Activated CD4-positive, alpha-beta T cell treated with anti-CD3 and anti-CD28 coated beads for 4 hours (primary cell): ENCODE data around the gene RAD23A.
"Not testable (repeated sequence)": the region's sequence is repeated elsewhere in the genome, so short reads cannot be mapped to it uniquely, and the experiment has no call there.

Experiments
- DNase-seq, 2 donors: peaks; one replicate each; pipeline ENCODE4 v3.0.0-alpha.2; 2020

The RAD23A gene

DNA sequence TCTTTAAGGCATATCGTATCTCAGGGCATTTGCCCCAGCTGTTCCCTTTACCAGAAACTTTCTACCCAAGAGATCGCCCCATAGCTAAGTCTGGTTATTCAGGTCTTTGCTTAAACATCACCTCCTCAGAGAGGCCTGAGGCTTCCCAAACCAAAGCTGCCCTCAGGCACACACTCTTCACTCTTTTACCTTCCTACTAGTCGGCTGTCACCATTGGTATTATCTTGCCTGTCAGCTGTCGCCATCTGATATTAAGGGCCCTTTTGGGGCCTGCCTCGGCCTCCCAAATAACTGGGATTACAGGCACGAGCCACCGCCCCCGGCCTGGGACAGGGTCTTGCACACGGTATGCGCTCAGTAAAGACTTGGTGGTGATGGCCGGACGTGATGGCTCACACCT lies 10.3 kb downstream of the RAD23A start:
- DNase-seq, result no peak

DNA sequence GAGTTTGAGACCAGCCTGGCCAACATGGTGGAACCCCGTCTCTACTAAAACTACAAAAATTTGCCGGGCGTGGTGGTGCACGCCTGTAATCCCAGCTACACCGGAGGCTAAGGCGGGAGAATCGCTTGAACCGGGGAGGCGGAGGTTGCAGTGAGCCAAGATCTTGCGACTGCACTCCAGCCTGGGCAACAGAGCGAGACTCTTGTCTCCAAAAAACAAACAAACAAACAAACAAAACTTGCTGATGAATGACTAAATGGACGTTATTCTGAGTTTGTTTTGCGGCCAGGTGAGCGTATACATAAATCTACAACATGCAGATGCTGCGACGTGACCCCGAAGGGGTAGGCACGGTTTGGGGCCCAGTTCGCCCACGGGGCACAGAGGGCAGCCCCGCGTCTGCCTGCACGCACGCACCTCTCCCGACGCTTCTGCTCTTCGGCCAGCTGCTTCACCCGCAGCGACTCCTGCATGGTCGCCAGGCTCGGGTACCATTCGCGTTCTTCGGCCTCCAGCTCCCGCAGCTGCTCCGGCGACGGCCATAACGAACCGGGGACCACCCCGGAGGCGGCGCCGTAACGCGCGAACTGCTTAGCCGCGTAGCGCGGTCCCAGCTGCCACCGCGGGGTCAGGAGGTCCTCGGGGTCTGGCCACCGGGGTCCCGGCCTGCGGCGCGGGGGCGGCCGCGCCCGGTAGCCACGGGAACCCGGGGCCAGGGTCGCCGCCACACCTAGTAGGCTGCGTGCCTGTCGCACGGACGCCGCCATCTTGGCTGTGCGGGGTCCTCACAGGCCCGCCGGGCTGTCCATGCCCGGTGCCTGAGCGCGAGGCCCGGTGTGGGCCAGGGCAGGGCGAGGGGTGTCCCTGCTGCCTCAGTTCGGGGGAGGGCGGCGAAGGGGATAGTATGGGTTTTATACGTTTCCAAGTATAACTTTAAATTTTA lies 11.1 kb downstream of the RAD23A start, which contains the start of gene GADD45GIP1:
TSS of gene GADD45GIP1 (minus strand) at position 778 of the 943 bp plus-strand sequence. CDS start at position 767, 11 bp downstream.
- peak; percentile 82 to 84 for DNase-seq

DNA sequence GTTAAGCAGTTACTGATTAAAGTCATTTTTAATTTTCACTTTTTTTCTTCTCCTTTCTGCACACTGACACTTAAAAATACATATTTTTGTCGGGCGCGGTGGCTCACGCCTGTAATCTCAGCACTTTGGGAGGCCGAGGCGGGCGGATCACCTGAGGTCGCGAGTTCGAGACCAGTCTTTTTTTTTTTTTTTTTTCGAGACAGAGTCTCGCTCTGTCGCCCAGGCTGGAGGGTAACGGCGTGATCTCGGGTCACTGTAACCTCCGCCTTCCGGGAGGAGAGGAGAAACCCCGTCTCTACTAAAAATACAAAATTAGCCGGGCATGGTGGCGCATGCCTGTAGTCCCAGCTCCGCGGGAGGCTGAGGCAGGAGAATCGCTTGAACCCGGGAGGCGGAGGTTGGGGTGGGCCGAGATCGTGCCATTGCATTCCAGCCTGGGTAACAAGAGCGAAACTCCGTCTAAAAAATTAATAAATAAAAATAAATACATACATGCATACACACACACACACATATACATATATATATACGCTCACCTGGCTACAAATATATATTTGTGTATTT lies 11.8 kb downstream of the RAD23A start:
- not testable (repeated sequence) for DNase-seq

DNA sequence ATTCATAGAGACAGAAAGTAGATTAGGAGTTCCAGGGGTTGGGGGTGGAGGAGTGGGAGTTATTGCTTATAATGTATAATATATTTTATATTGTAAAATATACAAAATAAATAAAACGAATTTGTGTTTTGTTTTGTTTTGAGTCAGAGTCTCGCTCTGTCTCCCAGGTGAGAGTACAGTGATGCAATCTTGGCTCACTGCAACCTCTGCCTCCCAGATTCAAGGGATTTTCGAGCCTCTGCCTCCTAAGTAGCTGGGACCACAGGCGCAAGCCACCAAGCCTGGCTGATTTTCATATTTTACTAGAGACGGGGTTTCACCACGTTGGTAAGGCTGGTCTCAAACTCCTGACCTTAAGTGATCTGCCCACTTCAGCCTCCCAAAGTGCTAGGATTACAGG lies 13.8 kb downstream of the RAD23A start:
- DNase-seq, result no peak

DNA sequence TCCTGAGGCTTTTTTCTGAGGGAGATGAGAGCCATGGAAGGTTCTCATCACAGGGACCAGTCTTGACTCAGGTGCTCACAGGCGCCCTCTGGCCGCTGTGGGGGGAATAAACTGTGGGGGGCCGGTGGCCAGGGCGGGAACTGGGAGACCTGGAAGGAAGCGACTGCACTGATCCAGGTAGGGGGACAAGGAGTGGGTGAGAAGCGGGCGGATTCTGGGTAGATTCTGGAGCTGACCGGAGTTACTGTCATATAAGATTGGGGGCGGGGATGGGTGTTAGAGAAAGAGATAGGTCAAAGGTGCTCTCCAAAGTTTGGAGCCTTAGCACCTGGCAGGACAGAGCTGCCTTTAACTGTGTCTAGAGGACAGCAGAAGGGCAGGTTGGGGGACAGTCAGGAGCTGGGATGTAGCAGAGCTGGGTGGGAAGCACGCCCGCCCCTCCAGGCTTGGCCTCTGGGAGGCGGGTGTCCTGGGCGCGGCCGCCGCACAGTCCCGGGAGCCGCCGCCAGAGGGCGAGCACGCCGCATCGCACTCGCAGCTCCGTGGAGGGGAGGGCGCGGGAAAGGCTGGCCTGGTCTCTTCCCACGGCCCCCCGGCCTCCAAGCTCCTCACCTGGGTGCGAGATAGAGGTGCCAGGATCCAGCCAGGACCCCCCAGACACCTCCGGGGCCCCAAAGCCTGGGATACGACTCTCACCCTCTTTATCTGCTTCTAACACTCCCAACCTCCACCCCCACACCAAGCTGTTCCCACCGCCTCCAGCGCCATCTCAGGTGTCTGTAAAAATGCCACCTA lies 19.6 kb downstream of the RAD23A start:
- DNase-seq, result peak; percentile 71 to 84

DNA sequence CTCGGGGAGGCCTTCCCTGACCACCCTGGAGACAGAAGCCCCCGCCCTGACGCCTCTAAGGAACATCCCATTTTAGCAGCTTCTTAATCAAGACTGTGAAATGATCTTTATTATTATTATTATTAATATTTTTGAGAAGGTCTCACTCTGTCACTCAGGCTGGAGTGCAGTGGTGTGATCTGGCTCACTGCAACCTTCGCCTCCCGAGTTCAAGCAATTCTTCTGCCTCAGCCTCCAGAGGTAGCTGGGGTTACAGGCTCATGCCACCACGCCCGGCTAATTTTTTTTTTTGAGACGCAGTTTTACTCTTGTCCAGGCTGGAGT lies 20.1 kb downstream of the RAD23A start:
- DNase-seq, result no peak

DNA sequence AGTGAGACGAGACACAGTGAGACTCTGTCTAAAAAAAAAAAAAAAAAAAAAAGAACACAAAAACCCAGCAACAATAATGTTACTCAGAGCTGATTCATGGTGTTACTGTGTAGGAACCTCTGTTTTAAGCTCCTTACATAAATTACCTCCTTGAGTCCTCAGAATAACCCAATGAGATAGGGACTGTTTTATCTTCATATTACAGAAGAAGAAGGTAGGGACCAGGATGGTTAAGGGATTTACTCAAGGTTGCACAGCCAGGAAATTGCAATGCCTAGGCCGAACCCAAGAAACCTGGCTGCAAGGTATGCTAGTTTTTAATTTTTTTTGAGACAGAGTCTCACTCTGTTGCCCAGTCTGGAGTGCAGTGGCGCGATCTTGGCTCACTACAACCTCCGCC lies 22.2 kb downstream of the RAD23A start:
- no peak for DNase-seq

DNA sequence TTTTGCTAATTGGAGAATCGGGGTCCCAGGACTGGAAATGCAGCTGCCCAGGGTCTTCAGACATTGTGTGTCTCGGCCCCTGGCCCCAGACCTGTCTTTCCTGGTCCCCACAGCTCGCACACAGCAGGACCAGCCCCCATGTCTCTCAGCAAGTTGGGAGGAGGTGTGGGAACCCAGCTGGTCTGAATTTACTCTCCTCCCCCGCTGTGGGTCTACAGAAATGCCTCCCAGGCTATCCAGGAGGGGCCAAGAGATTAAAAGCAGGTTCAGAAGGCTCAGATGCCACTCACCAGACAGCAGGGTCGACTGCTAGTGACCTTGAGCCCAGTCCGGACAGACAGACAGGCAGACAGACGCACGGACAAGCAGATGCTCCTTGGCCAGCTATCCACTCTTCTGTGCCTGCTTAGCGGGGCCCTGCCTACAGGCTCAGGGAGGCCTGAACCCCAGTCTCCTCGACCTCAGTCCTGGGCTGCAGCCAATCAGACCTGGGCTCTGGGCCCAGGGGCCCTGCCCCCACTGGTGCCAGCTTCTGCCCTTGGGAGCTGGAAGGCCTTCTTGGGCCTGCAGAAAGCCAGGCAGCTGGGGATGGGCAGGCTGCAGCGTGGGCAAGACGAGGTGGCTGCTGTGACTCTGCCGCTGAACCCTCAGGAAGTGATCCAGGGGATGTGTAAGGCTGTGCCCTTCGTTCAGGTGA lies 23.8 kb downstream of the RAD23A start, which contains the start of gene DAND5:
TSS of gene DAND5 (plus strand) at position 285 of the 697 bp plus-strand sequence. CDS start at position 370, 85 bp downstream.
- no peak for DNase-seq

DNA sequence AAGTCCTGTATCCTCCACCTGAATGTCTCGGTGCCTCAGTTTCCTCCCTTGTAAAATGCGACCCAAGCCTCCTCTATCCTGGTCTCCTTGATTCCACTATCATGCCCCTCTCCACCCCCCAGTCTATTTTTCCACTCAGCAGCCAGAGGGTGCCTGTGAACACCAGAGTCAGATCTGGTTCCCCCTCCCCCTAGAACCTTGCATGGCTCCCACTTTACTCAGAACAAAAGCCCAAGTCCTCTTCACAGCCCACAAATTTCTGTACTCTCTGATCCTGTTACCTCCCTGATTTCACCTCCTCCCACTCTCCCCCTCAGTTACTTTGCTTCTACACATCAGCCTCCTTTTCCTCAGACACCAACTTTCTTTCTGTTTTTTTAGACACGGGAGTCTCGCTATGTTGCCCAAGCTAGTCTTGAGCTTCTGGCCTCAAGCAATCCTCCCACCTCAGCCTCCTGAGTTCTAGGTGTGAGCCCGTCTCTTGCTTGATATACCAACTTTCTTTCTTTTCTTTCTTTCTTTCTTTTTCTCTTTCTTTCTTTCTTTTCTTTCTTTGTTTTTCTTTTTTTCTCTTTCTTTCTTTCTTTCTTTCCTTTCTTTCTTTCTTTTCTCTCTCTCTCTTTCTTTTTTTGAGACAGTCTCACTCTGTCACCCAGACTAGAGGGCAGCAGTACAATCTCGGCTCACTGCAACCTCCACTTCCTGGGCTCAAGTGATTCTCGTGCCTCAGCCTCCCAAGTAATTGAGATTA lies 24.6 kb downstream of the RAD23A start:
- DNase-seq, result no peak

DNA sequence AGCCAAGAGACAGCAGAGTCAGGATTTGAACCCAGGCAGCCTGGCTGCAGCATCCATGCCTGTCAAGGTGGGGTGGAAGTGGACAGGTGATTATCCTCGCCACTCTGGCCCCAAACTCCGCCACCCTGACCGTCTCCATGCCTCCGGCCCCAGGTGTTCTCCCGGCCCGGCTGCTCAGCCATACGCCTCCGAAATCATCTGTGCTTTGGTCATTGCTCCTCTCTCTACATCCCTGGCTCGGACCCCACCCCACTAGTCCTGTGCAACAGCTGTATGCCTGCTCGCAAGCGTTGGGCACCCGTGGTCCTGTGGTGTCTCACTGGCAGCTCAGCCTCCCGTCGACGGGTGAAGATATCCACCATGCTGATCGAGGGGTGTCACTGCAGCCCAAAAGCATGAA lies 27.6 kb downstream of the RAD23A start:
- no peak for DNase-seq

DNA sequence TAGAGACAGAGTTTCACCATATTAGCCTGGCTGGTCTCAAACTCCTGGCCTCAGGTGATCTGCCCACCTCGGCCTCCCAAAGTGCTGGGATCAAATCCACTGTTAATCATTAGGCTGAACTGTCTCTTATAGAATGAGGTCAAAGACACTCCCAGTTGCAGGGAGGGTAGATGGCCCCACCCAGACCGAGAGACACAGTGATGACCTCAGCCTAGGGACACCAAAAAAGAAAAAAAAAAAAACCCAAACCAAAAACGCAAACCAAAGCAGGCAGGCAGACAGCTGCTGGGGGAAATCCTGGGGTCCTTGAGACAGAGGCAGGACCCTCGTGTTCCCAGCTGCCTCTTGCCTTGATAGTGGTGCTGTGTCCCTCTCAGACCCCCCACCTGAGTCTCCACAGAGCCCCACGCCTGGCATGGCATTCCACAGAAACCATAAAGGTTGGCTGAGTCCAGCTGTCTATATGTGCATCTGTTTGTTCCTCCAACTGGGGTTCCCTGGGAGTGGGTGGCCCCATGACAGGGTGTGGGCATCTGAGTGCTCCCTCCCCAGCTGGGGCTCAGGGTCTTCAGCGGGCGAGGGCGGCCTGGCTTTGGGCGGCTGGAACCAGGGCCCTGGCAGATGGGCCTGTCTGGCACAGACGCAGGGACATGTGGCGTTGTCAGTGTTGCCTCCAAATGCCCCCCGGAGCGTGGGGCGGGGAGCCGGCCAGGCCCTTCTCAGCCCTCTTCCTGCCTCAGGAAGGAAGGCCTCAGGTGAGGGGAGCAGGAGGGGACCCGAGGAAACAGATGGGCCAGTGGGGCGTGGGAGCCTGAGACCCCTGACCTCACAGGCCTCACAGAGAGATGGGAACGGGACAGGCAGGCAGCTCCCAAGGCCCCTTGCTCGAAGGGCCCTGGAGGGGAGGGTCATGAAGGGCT lies 28.9 kb downstream of the RAD23A start:
- DNase-seq, result no peak

DNA sequence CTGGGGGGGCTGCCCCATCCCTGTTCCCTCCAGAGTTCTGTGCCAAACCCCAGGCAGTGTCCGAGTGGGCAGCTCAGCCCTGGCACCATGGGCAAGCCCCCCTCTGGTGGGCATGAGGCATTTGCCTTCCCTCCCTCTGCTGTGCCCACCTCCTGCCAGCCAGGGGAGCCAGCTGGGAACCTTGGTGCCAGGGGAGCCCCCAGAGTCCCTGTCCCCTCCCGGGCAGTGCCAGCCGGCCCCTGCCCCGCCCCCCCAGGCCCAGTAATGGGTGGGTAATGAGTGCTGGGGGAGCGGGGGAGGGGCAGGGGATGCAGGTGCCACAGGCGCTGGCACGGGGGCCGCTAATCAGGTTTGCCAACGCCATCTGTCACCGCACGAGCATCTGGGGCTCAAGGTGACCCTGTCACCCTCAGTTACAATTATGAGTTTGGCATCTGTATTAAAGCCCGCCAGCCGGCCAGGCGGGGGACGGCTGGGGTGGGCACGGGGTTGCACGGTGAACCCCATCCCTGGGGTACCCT lies 29.6 kb downstream of the RAD23A start:
- no peak for DNase-seq

DNA sequence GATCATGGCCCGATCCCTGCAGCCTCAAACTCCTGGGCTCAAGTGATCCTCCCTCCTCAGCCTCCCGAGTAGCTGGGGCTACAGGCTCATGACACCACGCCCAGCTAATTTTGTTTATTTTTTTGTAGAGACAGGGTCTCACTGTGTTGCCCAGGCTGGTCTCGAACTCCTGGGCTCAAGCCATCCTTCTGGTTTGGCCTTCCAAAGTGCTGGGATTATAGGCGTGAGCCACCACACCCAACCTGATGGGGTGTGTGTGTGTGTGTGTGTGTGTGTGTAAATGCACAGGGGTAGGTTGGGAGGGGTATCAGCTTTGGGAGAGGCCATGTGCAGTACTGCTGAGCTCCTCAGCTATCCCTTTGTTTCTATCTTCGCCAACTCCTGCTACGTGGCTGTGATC lies 30.4 kb downstream of the RAD23A start:
- DNase-seq, result not testable (repeated sequence)

DNA sequence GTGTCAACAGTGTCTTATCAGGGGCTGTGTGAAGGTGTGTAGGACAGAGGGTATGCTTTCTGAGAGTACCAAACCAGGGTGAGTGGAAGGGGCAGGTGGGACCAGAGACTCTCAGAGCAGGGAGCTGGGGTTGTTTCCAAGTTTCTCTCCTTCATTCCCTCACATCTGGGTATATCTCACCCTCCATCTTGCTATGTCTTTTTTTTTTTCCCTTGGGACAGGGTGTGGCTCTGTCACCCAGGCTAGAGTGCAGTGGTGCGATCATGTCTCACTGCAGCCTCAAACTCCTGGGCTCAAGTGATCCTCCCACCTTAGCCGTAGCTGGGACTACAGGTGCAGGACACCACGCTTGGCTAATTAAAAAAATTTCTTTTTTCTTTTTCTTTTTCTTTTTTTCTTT lies 34.3 kb downstream of the RAD23A start:
- no peak for DNase-seq

DNA sequence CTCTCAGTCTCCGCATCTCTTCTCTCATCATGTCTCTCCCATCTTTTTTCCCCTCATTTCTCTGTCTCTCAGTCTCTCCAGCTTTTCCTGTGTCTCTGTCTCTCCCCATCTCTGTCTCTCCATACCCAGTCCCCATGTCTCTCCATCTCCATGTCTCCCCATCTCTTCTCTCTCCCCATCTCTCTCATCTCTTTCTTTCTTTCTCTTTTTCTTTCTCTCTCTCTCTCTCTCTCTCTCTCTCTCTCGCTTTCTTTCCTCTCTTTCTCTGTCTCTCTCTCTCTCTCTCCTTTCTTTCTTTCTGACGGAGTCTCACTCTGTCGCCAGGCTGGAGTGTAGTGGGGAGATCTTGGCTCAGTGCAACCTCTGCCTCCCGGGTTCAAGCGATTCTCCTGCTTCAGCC lies 37.0 kb downstream of the RAD23A start:
- DNase-seq, result no peak

DNA sequence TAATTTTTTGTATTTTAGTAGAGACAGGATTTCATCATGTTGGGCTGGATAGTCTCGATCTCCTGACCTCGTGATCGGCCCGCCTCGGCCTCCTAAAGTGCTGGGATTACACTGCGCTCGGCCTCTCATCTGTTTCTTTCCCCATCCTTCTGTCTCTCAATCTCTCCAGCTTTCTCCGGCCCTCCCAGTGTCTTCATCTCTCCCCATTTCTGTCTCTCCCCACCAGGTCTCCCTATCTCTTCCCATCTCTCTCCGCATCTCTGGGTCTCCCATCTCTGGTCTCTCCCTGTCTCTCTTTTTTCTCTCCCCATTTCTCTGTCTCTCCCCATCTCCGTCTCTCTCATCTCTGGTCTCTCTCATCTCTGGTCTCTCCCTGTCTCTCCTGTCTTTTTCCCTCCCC lies 37.4 kb downstream of the RAD23A start:
- no peak for DNase-seq

DNA sequence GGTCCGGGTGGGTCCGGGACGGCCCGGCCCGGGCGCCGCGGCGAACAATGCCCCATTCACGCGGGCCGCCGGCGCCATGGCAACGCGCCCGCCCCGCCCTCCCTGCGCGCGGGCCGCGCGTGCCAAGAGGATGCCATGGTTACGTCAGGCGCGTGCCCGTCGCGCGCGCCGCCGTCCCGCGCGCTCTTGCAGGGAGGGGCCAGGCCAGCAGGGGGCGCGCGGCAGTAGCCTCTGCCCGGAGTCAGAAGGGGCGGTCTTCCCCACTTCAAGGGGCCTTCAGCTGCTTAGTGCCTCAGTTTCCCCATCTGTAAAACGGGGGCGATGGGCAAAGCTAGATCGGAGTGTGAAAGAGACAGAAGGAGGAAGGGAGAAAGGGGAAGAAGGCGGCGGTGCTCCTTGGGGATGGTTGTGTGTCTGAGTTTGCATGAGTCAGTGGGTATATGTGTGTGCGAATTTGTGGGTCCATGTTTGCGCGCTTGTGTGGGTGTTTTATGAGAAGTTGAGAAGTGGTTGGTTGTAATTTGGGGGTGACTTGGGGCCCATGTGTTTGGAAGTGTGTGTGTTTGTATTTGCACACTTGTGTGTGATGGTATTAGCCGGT lies 38.0 kb downstream of the RAD23A start:
- DNase-seq, result peak; percentile 80

DNA sequence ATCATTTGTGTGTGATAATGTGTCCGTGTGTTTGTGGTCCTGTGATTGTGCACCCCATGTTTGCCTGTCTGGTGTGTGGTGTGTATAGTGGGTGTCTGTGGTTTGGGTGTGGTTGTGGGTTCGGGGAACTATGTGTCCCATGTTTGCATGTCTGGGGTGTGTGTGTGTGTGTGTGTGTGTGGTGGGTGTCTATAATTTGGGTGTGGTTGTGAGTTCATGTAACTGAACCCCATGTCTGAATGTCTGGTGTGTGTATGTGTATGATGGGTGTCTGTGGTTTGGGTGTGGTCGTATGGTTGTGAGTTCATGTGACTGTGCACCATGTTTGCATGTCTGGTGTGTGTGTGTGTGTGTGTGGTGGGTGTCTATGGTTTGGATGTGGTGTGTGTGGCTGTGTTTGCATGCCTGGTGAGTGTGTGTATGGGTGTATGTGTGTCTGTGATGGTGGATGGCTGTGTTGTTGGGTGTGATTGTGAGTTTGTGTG lies 38.5 kb downstream of the RAD23A start:
- no peak for DNase-seq

DNA sequence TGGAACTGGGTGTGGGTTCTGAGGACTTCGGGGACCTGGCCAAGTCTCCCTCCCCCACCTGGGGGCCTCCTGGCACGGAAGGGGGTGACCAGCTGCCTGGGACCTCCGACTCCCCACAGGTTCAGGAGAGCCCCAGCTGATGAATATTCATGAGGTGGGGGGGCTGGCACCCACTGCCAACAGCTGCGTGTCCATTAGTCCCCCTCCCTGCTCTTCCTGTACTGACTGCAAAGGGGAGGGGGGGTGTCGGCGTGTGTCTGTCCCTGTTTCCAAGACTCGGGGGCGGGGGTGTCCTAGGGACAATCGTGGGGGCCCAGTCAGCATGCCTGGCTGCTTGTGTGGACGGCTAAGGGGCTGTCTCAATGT lies 39.0 kb downstream of the RAD23A start:
- DNase-seq, result no peak
